GM12874 (cell line): ENCODE measurements around the gene SCYL1.

ENCODE experiments used
- CTCF ChIP-seq: IDR thresholded peaks from 2 replicates; pipeline ENCODE4 v1.5.1; 2011; ENCODE audit warnings: low read depth, mild to moderate bottlenecking, control low read depth, low read length, moderate library complexity; ENCODE audit not compliant: insufficient read depth

Gene SCYL1

GRCh38 chr11:65574109-65574810, 49.4 kb downstream of the SCYL1 start:
- TF ChIP-seq CTCF, result peak; percentile 84

GRCh38 chr11:65574811-65575567, 50.1 kb downstream of the SCYL1 start:
- TF ChIP-seq CTCF, result no peak

GRCh38 chr11:65575568-65576231, 50.8 kb downstream of the SCYL1 start, which contains the start of gene EHBP1L1:
EHBP1L1 (plus strand) TSS chr11:65576053; CDS start chr11:65576303, 250 bp downstream.
- TF ChIP-seq CTCF, result no peak

GRCh38 chr11:65576232-65576866, 51.5 kb downstream of the SCYL1 start:
- TF ChIP-seq CTCF, result no peak

- no peak for TF ChIP-seq CTCF
Observed at GRCh38 chr11:65576867-65577755, 52.2 kb downstream of the SCYL1 start.

GRCh38 chr11:65577756-65578109, 52.9 kb downstream of the SCYL1 start:
- no peak for TF ChIP-seq CTCF
